Cardiac fibroblast (primary cell): ENCODE data around the gene OR51A7.

Source experiments
- DNase-seq, 2 donors: peaks; one replicate each; pipeline versions ENCODE4 v3.0.0 to v3.0.0-alpha.2; 2010; ENCODE audit warnings: low read depth in 2 of 2
- H3K4me3 ChIP-seq, 2 donors: replicated peaks in 1 of 2; 1 replicate in 1 of 2; 2 replicates in 1 of 2; pipeline ENCODE4 v1.5.1; 2011; ENCODE audit warnings: low read depth in 2 of 2, low read length in 2 of 2, mild to moderate bottlenecking in 2 of 2, moderate library complexity in 1 of 2
- CTCF ChIP-seq: IDR thresholded peaks from one replicate; pipeline ENCODE4 v1.5.1; 2011; ENCODE audit warnings: low read depth, mild to moderate bottlenecking, low read length, inconsistent platforms

The OR51A7 gene

GRCh38 chr11:4882543-4882942, 21.0 kb upstream of the OR51A7 start:
- no peak overlapping the region for H3K4me3 ChIP-seq
- TF ChIP-seq CTCF, result no peak

GRCh38 chr11:4884361-4884760, 19.2 kb upstream of the OR51A7 start:
- no peak for DNase-seq
- no peak overlapping the region for H3K4me3 ChIP-seq
- TF ChIP-seq CTCF, result no peak

More at GRCh38 chr11:4882543-4882942, 21.0 kb upstream of the OR51A7 start:
- DNase-seq, result no peak

GRCh38 chr11:4886186-4886585, 17.4 kb upstream of the OR51A7 start:
- TF ChIP-seq CTCF, result no peak
- no peak overlapping the region for H3K4me3 ChIP-seq
- no peak for DNase-seq

- H3K4me3 ChIP-seq, result no peak overlapping the region
- peak; percentile 20 to 75 for DNase-seq
- no peak for TF ChIP-seq CTCF
These were observed 16.0 kb upstream of the OR51A7 start for GRCh38 chr11:4887591-4887990.

- DNase-seq, result peak; percentile 4 to 38
- no peak overlapping the region for H3K4me3 ChIP-seq
- no peak for TF ChIP-seq CTCF
These were observed 13.3 kb upstream of the OR51A7 start for GRCh38 chr11:4890279-4890678.

GRCh38 chr11:4891996-4892640, 11.5 kb upstream of the OR51A7 start:
- no peak overlapping the region for H3K4me3 ChIP-seq
- DNase-seq, result peak; percentile 91 to 92
- TF ChIP-seq CTCF, result peak; percentile 44

GRCh38 chr11:4916581-4916980, 13.0 kb downstream of the OR51A7 start:
- no peak for TF ChIP-seq CTCF
- no peak for DNase-seq
- no peak overlapping the region for H3K4me3 ChIP-seq
